ENCODE measurements around the gene SLC35D2.

The SLC35D2 gene

DNA sequence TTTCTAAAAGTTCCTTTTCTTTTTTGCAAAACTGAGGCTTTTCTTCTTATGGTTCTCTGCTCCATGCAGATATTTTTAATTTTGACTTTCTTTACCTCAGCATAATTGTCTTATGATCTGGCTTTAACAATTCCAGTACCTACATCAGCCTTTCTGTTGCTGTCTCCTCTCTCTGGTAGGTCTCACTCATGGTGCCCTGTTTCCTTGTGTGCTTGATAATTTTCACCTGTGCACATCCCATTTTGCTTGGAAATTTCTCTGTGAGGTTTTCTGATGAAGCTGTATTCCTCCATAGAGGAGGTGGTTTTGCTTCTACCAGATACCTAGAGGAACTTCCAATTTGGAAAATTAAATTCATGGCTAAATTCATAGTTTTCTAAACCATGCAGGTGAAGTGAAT is 79.3 kb downstream of the SLC35D2 start:
- FAIRE-seq = no peak

DNA sequence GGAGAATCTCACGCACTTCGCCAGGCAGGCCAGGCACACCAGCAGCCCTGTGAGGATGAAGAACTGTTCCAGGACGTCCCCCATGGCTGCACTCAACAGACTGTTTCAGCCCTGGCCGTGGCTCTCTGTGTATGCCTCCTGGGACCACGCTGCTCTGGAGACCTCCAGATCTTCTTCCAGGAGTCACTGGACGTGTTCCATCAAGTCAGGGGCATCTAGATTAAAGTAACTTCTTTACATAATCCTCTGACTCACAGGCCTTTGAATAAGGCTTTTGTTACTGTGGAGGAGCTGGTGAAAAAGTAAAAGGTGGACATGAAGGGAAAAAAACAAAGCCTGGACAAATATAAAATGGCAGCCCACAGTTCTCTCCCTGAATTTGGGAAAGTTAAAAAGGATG is 81.5 kb downstream of the SLC35D2 start, which contains the start of gene HSD17B3:
Gene HSD17B3, minus strand, starts transcription at position 156 of the 400 bp plus-strand sequence. Its CDS starts 72 bp downstream, at position 84.
- FAIRE-seq = no peak

DNA sequence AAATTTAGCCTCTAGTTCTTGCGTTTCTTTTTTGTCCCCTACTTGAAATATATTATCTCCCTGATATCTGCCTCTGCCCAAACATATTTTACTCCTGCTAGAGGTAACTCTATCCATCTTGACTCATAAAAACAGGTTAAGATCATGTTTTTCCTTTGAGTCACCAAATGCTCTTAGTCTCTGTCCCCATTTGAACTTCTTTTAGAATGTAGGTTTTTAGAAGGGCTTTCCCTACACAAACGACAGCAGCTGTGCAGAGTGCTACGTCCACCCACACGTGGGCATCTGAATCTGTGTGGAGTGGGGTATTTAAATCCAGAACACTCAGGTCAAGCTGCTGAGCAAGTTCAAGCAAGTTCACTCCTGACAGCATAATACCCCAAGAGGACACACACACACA is 83.7 kb downstream of the SLC35D2 start:
- no peak for FAIRE-seq

GRCh38 chr9:96294159-96294545 is 89.4 kb downstream of the SLC35D2 start:
- FAIRE-seq = no peak

DNA sequence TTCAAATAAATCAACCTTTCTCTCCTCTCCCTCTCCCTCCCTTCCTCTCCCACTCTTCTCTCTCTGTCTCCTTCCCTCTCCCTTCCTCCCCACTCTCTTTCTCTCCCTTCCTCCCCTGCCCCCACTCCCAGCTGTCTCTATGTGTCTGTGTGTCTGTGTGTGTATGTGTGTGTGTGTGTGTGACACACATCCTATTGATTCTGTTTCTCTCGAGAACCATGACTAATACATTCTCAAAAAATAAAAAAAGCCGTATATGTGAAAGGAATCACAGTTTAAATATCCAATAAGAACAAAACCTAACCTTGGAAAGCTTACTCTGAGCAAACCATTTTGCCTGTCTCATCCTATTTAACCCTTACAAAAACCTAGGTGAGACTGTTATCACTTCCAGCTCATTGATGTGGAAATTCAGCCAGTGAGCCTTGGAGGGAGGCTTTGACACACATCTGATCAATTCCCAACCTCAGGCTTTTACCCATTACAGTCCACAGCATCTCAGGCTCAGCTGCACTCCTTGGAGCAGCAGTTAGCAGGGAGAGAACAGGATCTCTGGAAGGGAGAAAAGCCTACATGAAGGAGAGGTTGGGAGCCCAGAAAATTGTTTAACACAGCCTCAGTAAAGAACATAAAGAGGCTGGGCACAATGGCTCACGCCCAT is 89.9 kb downstream of the SLC35D2 start:
- no peak for FAIRE-seq

GRCh38 chr9:96289392-96289791 is 94.1 kb downstream of the SLC35D2 start:
- FAIRE-seq = no peak

DNA sequence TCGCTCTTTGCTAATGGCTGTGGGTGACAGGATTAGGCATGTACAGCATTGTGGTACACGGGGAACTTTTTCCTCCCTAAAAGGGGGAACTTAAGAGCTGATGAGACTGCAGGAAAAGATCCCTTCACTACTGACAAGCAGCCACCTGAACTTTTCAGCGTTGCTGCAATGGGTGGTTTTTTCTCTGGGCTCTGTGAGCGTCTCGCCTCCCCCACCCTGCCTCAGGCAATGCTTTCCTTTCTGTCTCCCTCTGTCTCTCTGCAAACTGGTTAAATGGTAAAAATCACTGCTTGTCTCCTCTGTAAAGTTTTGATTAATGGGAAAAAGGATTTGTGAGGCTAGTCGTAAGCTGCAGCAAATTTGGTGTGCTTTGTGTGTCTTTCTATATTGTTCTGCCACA is 101.9 kb downstream of the SLC35D2 start:
- no peak for FAIRE-seq

DNA sequence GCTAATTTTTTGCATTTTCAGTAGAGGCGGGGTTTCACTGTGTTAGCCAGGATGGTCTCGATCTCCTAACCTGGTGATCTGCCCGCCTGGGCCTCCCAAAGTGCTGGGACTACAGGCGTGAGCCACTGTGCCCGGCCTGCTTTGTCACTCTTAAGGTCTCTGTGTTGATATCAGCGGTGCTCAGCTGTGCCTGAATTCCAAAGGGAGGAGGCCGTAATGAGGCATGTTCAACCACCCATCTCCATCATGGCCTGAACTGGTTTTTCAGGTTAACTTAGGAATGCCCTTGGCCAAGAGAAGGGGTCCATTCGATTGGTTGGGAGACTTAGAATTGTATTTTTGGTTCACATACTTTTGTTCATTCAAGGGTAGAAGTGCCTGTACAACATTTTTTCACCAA is 103.6 kb downstream of the SLC35D2 start:
- no peak for FAIRE-seq

- no peak for FAIRE-seq
Measured at GRCh38 chr9:96274939-96275338, 108.6 kb downstream of the SLC35D2 start.

Data from colon (tissue), 2 donors.